Activated T-helper 17 cell treated with anti-CD3 and anti-CD28 coated beads, Interleukin-2, amount 50 U/mL, for 72 hours (primary cell): ENCODE measurements around the gene DUSP1. TPM values are rescaled to one million over a fixed set of nuclear protein-coding genes. Genes with fewer than 3 reads are reported as not detected.
"Not testable (repeated sequence)": the region's sequence is repeated elsewhere in the genome, so short reads cannot be mapped to it uniquely, and the experiment has no call there.

ENCODE experiments used
- ATAC-seq: fragments of 150-1000 bp; cut with Tn5 transposase; replicated peaks from 2 replicates; pipeline ENCODE4 v1.10.0; 2021; ENCODE audit warnings: mild to moderate bottlenecking, moderate library complexity
- H3K27ac Mint-ChIP-seq: one replicate; pipeline ENCODE4 v1.8.0; 2022; ENCODE audit warnings: mixed read lengths
- H3K27me3 Mint-ChIP-seq: one replicate; pipeline ENCODE4 v1.8.0; 2022; ENCODE audit warnings: mixed read lengths
- H3K36me3 Mint-ChIP-seq: one replicate; pipeline ENCODE4 v1.8.0; 2022; ENCODE audit warnings: low read depth, mild to moderate bottlenecking, mixed read lengths
- H3K4me1 Mint-ChIP-seq: one replicate; pipeline ENCODE4 v1.8.0; 2022; ENCODE audit warnings: mixed read lengths
- H3K4me3 Mint-ChIP-seq: one replicate; pipeline ENCODE4 v1.8.0; 2022; ENCODE audit warnings: mild to moderate bottlenecking, mixed read lengths
- H3K9me3 Mint-ChIP-seq: one replicate; pipeline ENCODE4 v1.8.0; 2022; ENCODE audit warnings: mixed read lengths
- total RNA-seq, 2 donors: library from RNA; stranded (reverse); gene quantifications; one replicate each; pipeline ENCODE4 v1.2.3, GENCODE V29; 2022

DUSP1 gene
- total RNA-seq, 2 donors from 2014 or later, result 18.3 to 24.6 TPM

GRCh38 chr5:172790496-172790889 is 19.5 kb upstream of the DUSP1 start:
- Mint-ChIP-seq H3K4me1 (no peaks in the 10 kb centered on the region), H3K9me3 (no peaks in the 10 kb centered on the region), H3K36me3 (no peaks in the 10 kb centered on the region), H3K27me3 (no peaks in the 10 kb centered on the region), H3K27ac (no peak overlapping the region), H3K4me3 (no peak overlapping the region)
- ATAC-seq, result no peak

GRCh38 chr5:172789687-172790495 is 18.9 kb upstream of the DUSP1 start:
- Mint-ChIP-seq H3K9me3 (no peaks in the 10 kb centered on the region), H3K27me3 (no peaks in the 10 kb centered on the region), H3K27ac (no peak overlapping the region), H3K4me1 (no peaks in the 10 kb centered on the region), H3K36me3 (no peaks in the 10 kb centered on the region), H3K4me3 (no peak overlapping the region)
- no peak for ATAC-seq

GRCh38 chr5:172788771-172789686 is 18.0 kb upstream of the DUSP1 start:
- H3K4me3 Mint-ChIP-seq, result no peak overlapping the region
- H3K27me3 Mint-ChIP-seq, result no peaks in the 10 kb centered on the region
- no peaks in the 10 kb centered on the region for H3K4me1 Mint-ChIP-seq
- ATAC-seq, result no peak
- H3K27ac Mint-ChIP-seq, result no peak overlapping the region
- no peaks in the 10 kb centered on the region for H3K9me3 Mint-ChIP-seq
- no peaks in the 10 kb centered on the region for H3K36me3 Mint-ChIP-seq

GRCh38 chr5:172787538-172787937 is 16.5 kb upstream of the DUSP1 start:
- H3K36me3 Mint-ChIP-seq, ATAC-seq, H3K9me3 Mint-ChIP-seq, H3K27ac Mint-ChIP-seq, H3K4me1 Mint-ChIP-seq, H3K27me3 Mint-ChIP-seq, H3K4me3 Mint-ChIP-seq: not testable (repeated sequence)

GRCh38 chr5:172786736-172787462 is 15.9 kb upstream of the DUSP1 start:
- H3K36me3 Mint-ChIP-seq, result no peaks in the 10 kb centered on the region
- H3K4me3 Mint-ChIP-seq, result no peak overlapping the region
- H3K4me1 Mint-ChIP-seq, result no peaks in the 10 kb centered on the region
- no peaks in the 10 kb centered on the region for H3K9me3 Mint-ChIP-seq
- H3K27ac Mint-ChIP-seq, result no peak overlapping the region
- H3K27me3 Mint-ChIP-seq, result no peaks in the 10 kb centered on the region
- no peak for ATAC-seq

GRCh38 chr5:172785429-172786088 is 14.6 kb upstream of the DUSP1 start:
- ATAC-seq, result no peak
- H3K4me1 Mint-ChIP-seq, result no peaks in the 10 kb centered on the region
- no peak overlapping the region for H3K4me3 Mint-ChIP-seq
- H3K9me3 Mint-ChIP-seq, result no peaks in the 10 kb centered on the region
- no peak overlapping the region for H3K27ac Mint-ChIP-seq
- H3K27me3 Mint-ChIP-seq, result no peaks in the 10 kb centered on the region
- H3K36me3 Mint-ChIP-seq, result no peaks in the 10 kb centered on the region

GRCh38 chr5:172784162-172784561 is 13.2 kb upstream of the DUSP1 start:
- not testable (repeated sequence) for ATAC-seq, H3K36me3 Mint-ChIP-seq, H3K4me1 Mint-ChIP-seq

GRCh38 chr5:172783319-172783718 is 12.3 kb upstream of the DUSP1 start:
- not testable (repeated sequence) for H3K36me3 Mint-ChIP-seq, H3K27me3 Mint-ChIP-seq, ATAC-seq, H3K4me1 Mint-ChIP-seq, H3K9me3 Mint-ChIP-seq, H3K4me3 Mint-ChIP-seq, H3K27ac Mint-ChIP-seq

More at GRCh38 chr5:172784162-172784561, 13.2 kb upstream of the DUSP1 start:
- H3K27me3 Mint-ChIP-seq, H3K9me3 Mint-ChIP-seq, H3K27ac Mint-ChIP-seq, H3K4me3 Mint-ChIP-seq: not testable (repeated sequence)

- ATAC-seq, result peak; percentile 32
- Mint-ChIP-seq H3K27ac (no peak overlapping the region), H3K4me3 (no peak overlapping the region), H3K9me3 (no peaks in the 10 kb centered on the region), H3K27me3 (no peaks in the 10 kb centered on the region), H3K4me1 (peaks cover 12% of the 10 kb centered on the region), H3K36me3 (no peaks in the 10 kb centered on the region)
Measured at GRCh38 chr5:172782169-172783039, 11.4 kb upstream of the DUSP1 start.

- Mint-ChIP-seq H3K36me3 (no peaks in the 10 kb centered on the region), H3K9me3 (no peaks in the 10 kb centered on the region), H3K4me3 (no peak overlapping the region), H3K27ac (no peak overlapping the region), H3K4me1 (peaks cover 20% of the 10 kb centered on the region), H3K27me3 (no peaks in the 10 kb centered on the region)
- no peak for ATAC-seq
Measured at GRCh38 chr5:172779691-172780341, 8.8 kb upstream of the DUSP1 start.

GRCh38 chr5:172777881-172778814 is 7.2 kb upstream of the DUSP1 start:
- Mint-ChIP-seq H3K9me3 (no peaks in the 10 kb centered on the region), H3K4me3 (peak overlapping the region; percentile 77), H3K27me3 (no peaks in the 10 kb centered on the region), H3K27ac (peak overlapping the region; percentile 97), H3K36me3 (no peaks in the 10 kb centered on the region), H3K4me1 (peaks cover 31% of the 10 kb centered on the region)
- ATAC-seq, result peak; percentile 55

- H3K9me3 Mint-ChIP-seq, result no peaks in the 10 kb centered on the region
- H3K36me3 Mint-ChIP-seq, result peaks cover 12% of the 10 kb centered on the region
- peak overlapping the region; percentile 72 for H3K27ac Mint-ChIP-seq
- peaks cover 37% of the 10 kb centered on the region for H3K4me1 Mint-ChIP-seq
- ATAC-seq, result no peak
- peak overlapping the region; percentile 77 for H3K4me3 Mint-ChIP-seq
- no peaks in the 10 kb centered on the region for H3K27me3 Mint-ChIP-seq
Measured at GRCh38 chr5:172776235-172776594, 5.2 kb upstream of the DUSP1 start.
